K562 (cell line): Measurements from ENCODE around the gene COLEC12. TPM values are rescaled to one million over a fixed set of nuclear protein-coding genes. Genes with fewer than 3 reads are reported as not detected.
A peak's percentile ranks its signal among the peaks of the same experiment; 100 is the strongest.

ENCODE experiments used
- ATAC-seq: fragments of 200-7000 bp; cut with Tn5 transposase; 3 replicates; pipeline ENCODE4 v1.9.1; 2020; ENCODE audit warnings: moderate library complexity
- BruUV-seq: library from RNA; stranded (reverse); fragments of 400-500 nt; replicated peaks from 2 replicates; lab custom pipeline; 2021; lab: Mats Ljungman, UMichigan
- CTCF ChIA-PET: fragments of 300-600 bp; formaldehyde crosslinking; extraction: SDS; loops from one replicate; lab custom pipeline; 2021; ENCODE audit warnings: low intra/inter-chr PET ratio; lab: Yijun Ruan, JAX
- POLR2A ChIA-PET: fragments of 300-600, 350-650 bp; sonication (Branson Sonifier 250); formaldehyde crosslinking; extraction: SDS; loops from one replicate; lab custom pipeline; 2021; ENCODE audit warnings: antibody characterized with exemption, inconsistent platforms; lab: Yijun Ruan, JAX
- DNase-seq, 4 experiments: peaks; one replicate each; pipeline versions ENCODE4 v3.0.0 to v3.0.0-alpha.2; 2011 to 2018; ENCODE audit warnings: low spot score in 3 of 4, mixed read lengths in 3 of 4; ENCODE audit errors: extremely low read depth in 1 of 4
- FAIRE-seq: peaks from 2 replicates; lab custom pipeline; 2011; peaks lifted over from hg19 to GRCh38; lab: Jason Lieb, UNC
- H2AFZ ChIP-seq: 2 replicates; pipeline ENCODE4 v1.6.0; 2011; ENCODE audit warnings: low read depth, low read length, control low read depth, inconsistent platforms
- H3K27ac ChIP-seq: fragments of 200-600 bp; 3 replicates; pipeline ENCODE4 v1.8.0; 2011; ENCODE audit warnings: low read depth, mild to moderate bottlenecking, control low read depth, inconsistent platforms, low read length, moderate library complexity, mixed read lengths; ENCODE audit errors: extremely low read depth
- H3K27me3 ChIP-seq, 2 experiments: fragments of 300-600 bp in 1 of 2; 2 replicates in 1 of 2; 3 replicates in 1 of 2; pipeline versions ENCODE4 v1.6.0 to v1.8.0; 2011; ENCODE audit warnings: inconsistent platforms in 2 of 2, low read length in 2 of 2, mild to moderate bottlenecking in 1 of 2, mixed read lengths in 1 of 2, moderate library complexity in 1 of 2; ENCODE audit not compliant: control insufficient read depth in 2 of 2, insufficient read depth in 2 of 2
- H3K36me3 ChIP-seq: fragments of 300-600 bp; 3 replicates; pipeline ENCODE4 v1.8.0; 2011; ENCODE audit warnings: mild to moderate bottlenecking, low read length, inconsistent platforms; ENCODE audit not compliant: control insufficient read depth, insufficient read depth
- H3K4me1 ChIP-seq, 2 experiments: fragments of 200-600 bp in 1 of 2; replicated peaks in 1 of 2; 2 replicates in 1 of 2; 3 replicates in 1 of 2; pipeline versions ENCODE4 v1.5.1 to v1.8.0; 2011; ENCODE audit warnings: inconsistent platforms in 2 of 2, low read length in 2 of 2, mild to moderate bottlenecking in 1 of 2, mixed read lengths in 1 of 2, moderate library complexity in 1 of 2; ENCODE audit not compliant: control insufficient read depth in 2 of 2, insufficient read depth in 2 of 2
- H3K4me2 ChIP-seq: 2 replicates; pipeline ENCODE4 v1.6.1; 2011; ENCODE audit warnings: low read length, control low read depth, inconsistent platforms, mixed read lengths; ENCODE audit not compliant: insufficient read depth
- H3K4me3 ChIP-seq: fragments of 200-600 bp; sonication (generic), shearing (Covaris generic); 2 replicates; pipeline ENCODE4 v1.5.1; 2016; ENCODE audit warnings: control low read depth, inconsistent platforms
- H3K79me2 ChIP-seq: fragments of 200-600 bp; 3 replicates; pipeline ENCODE4 v1.8.0; 2011; ENCODE audit warnings: low read length, inconsistent platforms; ENCODE audit not compliant: control insufficient read depth, insufficient read depth
- H3K9ac ChIP-seq, 2 experiments: 2 replicates each; pipeline versions ENCODE4 v1.6.0 to v1.6.1; 2011; ENCODE audit warnings: low read depth in 2 of 2, low read length in 2 of 2, control low read depth in 1 of 2, inconsistent platforms in 1 of 2, mild to moderate bottlenecking in 1 of 2, mixed read lengths in 1 of 2; ENCODE audit not compliant: insufficient read depth in 1 of 2
- H3K9me1 ChIP-seq: one replicate; pipeline ENCODE4 v1.6.0; 2011; ENCODE audit warnings: inconsistent platforms, mild to moderate bottlenecking, low read length, moderate library complexity; ENCODE audit not compliant: control insufficient read depth, insufficient read depth
- H3K9me3 ChIP-seq: replicated peaks from 2 replicates; pipeline ENCODE4 v1.5.1; 2011; ENCODE audit warnings: low read depth, low read length, inconsistent platforms; ENCODE audit not compliant: control insufficient read depth, insufficient read depth
- H4K20me1 ChIP-seq: replicated peaks from 2 replicates; pipeline ENCODE4 v1.6.1; 2011; ENCODE audit warnings: low read length, inconsistent platforms, mixed read lengths; ENCODE audit not compliant: control insufficient read depth, insufficient read depth
- ETS1 ChIP-seq: conservative IDR thresholded peaks from 2 replicates; pipeline ENCODE4 v1.6.1; 2011; ENCODE audit warnings: low read depth, mild to moderate bottlenecking, low read length; ENCODE audit not compliant: control insufficient read depth
- JUND ChIP-seq, 2 experiments: IDR thresholded peaks; 2 replicates in 1 of 2; 3 replicates in 1 of 2; pipeline ENCODE4 v1.6.1; 2011; ENCODE audit warnings: borderline replicate concordance in 2 of 2, low read depth in 2 of 2, low read length in 2 of 2, improper control_type of control experiment in 1 of 2, missing biosample characterization in 1 of 2, missing genetic modification characterization in 1 of 2, missing genetic modification reagents in 1 of 2
- NUFIP1 ChIP-seq: fragments of 450-650 bp; IDR thresholded peaks from 2 replicates; pipeline ENCODE4 v1.6.1; 2018; ENCODE audit not compliant: partially characterized antibody
- RAD21 ChIP-seq, 2 experiments: fragments of 250-450 bp in 1 of 2; fragments of 450-650 bp in 1 of 2; sonication (Bioruptor Pico) in 1 of 2; formaldehyde crosslinking in 1 of 2; IDR thresholded peaks in 1 of 2; conservative IDR thresholded peaks in 1 of 2; 2 replicates each; pipeline versions ENCODE4 v1.4.0 to v1.8.0; 2020 to 2022; ENCODE audit warnings: mild to moderate bottlenecking in 2 of 2, moderate library complexity in 1 of 2
- REST ChIP-seq, 2 experiments: fragments of 450-650 bp; formaldehyde crosslinking in 1 of 2; IDR thresholded peaks; 2 replicates each; pipeline versions ENCODE4 v1.4.0 to v1.6.1; 2014 to 2020; ENCODE audit warnings: mild to moderate bottlenecking in 2 of 2, borderline replicate concordance in 1 of 2, low read depth in 1 of 2
- ZNF639 ChIP-seq, 2 experiments: fragments of 200-800 bp in 1 of 2; sonication (Bioruptor generic) in 1 of 2; sonication (generic) in 1 of 2; formaldehyde crosslinking in 1 of 2; IDR thresholded peaks in 1 of 2; conservative IDR thresholded peaks in 1 of 2; 2 replicates each; pipeline versions ENCODE4 v1.5.0 to v1.6.1; 2016 to 2020; ENCODE audit warnings: missing compliant biosample characterization in 1 of 2, missing genetic modification characterization in 1 of 2, missing genetic modification reagents in 1 of 2
- WGBS: fragments of 100-300 bp; shearing (Covaris generic); methylation state at CpG from one replicate; pipeline ENCODE4 v1.1.6; 2016; ENCODE audit warnings: low coverage, mixed read lengths; ENCODE audit not compliant: insufficient coverage; ENCODE audit errors: missing lambda C conversion rate; 5-methylcytosine and 5-hydroxymethylcytosine counted together
- in situ Hi-C: fragments of 300-500 bp; cut with MboI; formaldehyde crosslinking; loops from 4 replicates; pipeline ENCODE4 v1.15.0; 2018; ENCODE audit warnings: inconsistent platforms, mixed read lengths
- intact Hi-C: fragments of 100-400 bp; cut with micrococcal nuclease; formaldehyde crosslinking; loops from 2 replicates; pipeline ENCODE4 v1.14.2; 2022
- polyA plus RNA-seq, 8 experiments: library from polyadenylated mRNA; depleted of rRNA in 4 of 8; stranded (reverse) in 5 of 8; unstranded in 3 of 8; fragments of >200 nt; fragmentation: Nextera tagmentation in 2 of 8; fragmentation: Illumina TruSeq in 1 of 8; extraction: Ambion mirVana in 2 of 8; extraction: Trizol in 1 of 8; gene quantifications; 2 replicates each; pipeline versions ENCODE4 v1.2.1 to v1.2.3, GENCODE V29; 2011 to 2014; ENCODE audit warnings: inconsistent platforms in 1 of 8, missing spikeins in 1 of 8
- total RNA-seq, 7 experiments: library from RNA; depleted of rRNA in 6 of 7; stranded (reverse); fragments of >200 nt in 6 of 7; fragmentation: Illumina TruSeq in 2 of 7; extraction: Trizol in 2 of 7; gene quantifications; 2 replicates each; pipeline versions ENCODE4 v1.2.1 to v1.2.3, GENCODE V29; 2011 to 2021; ENCODE audit warnings: low replicate concordance in 1 of 7

COLEC12 gene
- total and polyA plus RNA-seq, 9 of the 15 experiments (the other 6 are each of a cell fraction or from before 2014, with no cell fraction given): 0.04 TPM; not detected in 8

GRCh38 chr18:478681-479080 is 21.8 kb downstream of the COLEC12 start (continued):
- TF ChIP-seq ETS1 (no peak), ZNF639 (CRISPR knock-in tag; conservative IDR thresholded peaks at IDR 0.05 in 1 of 2, IDR thresholded peaks at IDR 0.05 in 1 of 2) (no peak), JUND (IDR thresholded peaks at IDR 0.05; ENCODE audit: borderline replicate concordance, low read depth, low read length) (peak; percentile 74; the same call in 1 of the 2 replicates), JUND (tag; IDR thresholded peaks at IDR 0.05; ENCODE audit: borderline replicate concordance, low read depth, low read length) (peak; percentile 43; the same call in 1 of the 3 replicates)

- Histone ChIP-seq H3K4me3 (no peak overlapping the region), H3K9me1 (no peaks in the 10 kb centered on the region), H3K9ac (no peak overlapping the region), H3K27me3 (peaks cover 38 to 54% of the 10 kb centered on the region in 2 experiments), H3K27ac (no peak overlapping the region), H3K4me1 (no peaks in the 10 kb centered on the region), H4K20me1 (0 out of 2 replicates have a peak, but pooled peaks cover 5% of the 10 kb centered on the region), H3K9me3 (no peaks in the 10 kb centered on the region), H2AFZ (no peak overlapping the region), H3K4me2 (no peak overlapping the region), H3K36me3 (no peaks in the 10 kb centered on the region), H3K79me2 (no peaks in the 10 kb centered on the region)
- CTCF ChIA-PET: no interaction called here
- intact Hi-C loops: loop anchor here (5.0 kb wide), 1 partner anchor 190 kb away; no protein-coding TSS in a partner anchor
- POLR2A ChIA-PET: interaction anchor here (1.0 kb wide), 1 partner anchor 20 kb away, joined by 3 read pairs; no protein-coding TSS in a partner anchor
- 0% methylated on average over 2 of the region's 2 CpGs for WGBS
- ATAC-seq (peak; percentile 86), FAIRE-seq (peak; percentile 66), DNase-seq (peak; percentile 45 to 53 (median 50))
- no TSS peak for BruUV-seq
- in situ Hi-C loops: no loop called here
- TF ChIP-seq REST (IDR thresholded peaks at IDR 0.05; ENCODE audit: borderline replicate concordance) (peak; percentile 69; the same call in 1 of the 2 replicates), REST (CRISPR knock-in tag; IDR thresholded peaks at IDR 0.05; ENCODE audit: low read depth) (no peak), NUFIP1 (no peak), RAD21 (CRISPR knock-in tag; conservative IDR thresholded peaks at IDR 0.05 in 1 of 2, IDR thresholded peaks at IDR 0.05 in 1 of 2) (peak; percentile 51 to 78)
Observed at GRCh38 chr18:477565-477964, 22.9 kb downstream of the COLEC12 start.
